ENCODE measurements around the gene CPT1A.

The CPT1A gene

GRCh38 chr11:68762481-68762880, 79.2 kb downstream of the CPT1A start:
- DNase-seq (ENCODE audit: low read depth in 2 of 2, low spot score in 1 of 2), result no peak

DNA sequence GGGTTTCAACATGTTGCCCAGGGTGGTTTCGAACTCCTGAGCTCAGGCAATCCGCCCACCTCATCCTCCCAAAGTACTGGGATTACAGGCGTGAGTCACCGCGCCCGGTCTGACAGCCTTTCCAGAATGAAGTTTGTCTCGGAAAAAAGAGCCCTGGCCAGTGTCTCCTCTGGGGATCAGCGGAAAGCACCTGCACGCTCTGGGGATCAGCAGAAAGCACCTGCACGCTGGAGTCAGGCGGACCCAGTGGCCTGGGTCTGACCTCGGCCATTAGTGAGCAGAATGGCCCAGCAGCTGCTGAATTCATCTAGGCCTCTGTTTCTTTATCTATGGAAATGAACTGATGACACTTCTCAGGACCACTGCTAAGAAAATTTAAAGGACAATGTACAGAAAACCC, 79.9 kb downstream of the CPT1A start:
- DNase-seq (ENCODE audit: low read depth in 2 of 2, low spot score in 1 of 2), result no peak

DNA sequence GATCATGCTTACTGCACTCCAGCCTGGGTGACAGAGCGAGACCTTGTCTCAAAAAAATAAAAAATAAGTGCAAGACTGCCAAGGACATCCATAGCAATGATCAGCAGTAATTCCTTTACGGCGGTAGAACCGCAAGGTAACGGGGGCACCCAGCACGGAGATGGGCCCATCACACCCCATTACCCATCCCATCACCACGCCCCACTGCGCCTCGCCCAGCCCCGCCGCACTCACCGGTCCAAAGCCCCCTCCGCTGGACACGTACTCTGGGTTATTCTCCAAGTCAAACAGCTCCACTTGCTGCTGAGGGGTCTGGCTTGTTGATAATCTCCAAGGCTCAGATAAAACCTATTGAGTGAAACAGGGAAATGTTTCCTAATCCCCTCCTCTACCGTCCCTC, 81.7 kb downstream of the CPT1A start:
- DNase-seq (ENCODE audit: low read depth in 2 of 2, low spot score in 1 of 2), result no peak

GRCh38 chr11:68757711-68758110, 84.0 kb downstream of the CPT1A start:
- DNase-seq (ENCODE audit: low read depth in 2 of 2, low spot score in 1 of 2), result no peak

DNA sequence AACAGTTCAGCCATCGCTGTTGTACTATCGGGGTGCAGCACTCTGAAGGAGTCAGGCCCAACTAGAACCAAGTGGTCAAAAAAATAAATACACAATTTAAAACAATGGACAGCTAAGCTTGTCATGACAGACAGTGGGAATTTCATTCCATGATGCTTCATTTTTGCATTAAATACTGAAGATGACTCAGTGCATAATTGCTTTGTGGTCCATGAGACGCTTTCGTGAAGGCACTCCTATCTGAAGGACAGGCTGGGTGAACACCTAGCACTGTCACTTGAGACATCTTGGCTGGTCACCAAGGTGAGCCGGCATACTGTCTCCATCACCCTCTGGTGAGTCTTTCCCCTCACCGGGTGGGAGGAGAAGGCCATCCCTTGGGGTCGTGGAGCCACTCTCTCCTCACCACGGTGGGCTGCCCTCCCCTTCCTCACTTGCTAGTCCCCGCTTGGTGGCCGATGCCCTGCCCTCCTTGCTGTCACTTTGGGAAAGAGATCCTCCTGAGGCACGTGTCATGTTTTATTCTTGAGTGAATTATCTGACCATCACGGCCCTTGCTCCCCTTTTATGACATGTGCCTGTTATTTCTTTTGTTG, 85.4 kb downstream of the CPT1A start:
- no peak for DNase-seq (ENCODE audit: low read depth in 2 of 2, low spot score in 1 of 2)

GRCh38 chr11:68753300-68753699, 88.4 kb downstream of the CPT1A start:
- DNase-seq (ENCODE audit: low read depth in 2 of 2, low spot score in 1 of 2), result no peak

DNA sequence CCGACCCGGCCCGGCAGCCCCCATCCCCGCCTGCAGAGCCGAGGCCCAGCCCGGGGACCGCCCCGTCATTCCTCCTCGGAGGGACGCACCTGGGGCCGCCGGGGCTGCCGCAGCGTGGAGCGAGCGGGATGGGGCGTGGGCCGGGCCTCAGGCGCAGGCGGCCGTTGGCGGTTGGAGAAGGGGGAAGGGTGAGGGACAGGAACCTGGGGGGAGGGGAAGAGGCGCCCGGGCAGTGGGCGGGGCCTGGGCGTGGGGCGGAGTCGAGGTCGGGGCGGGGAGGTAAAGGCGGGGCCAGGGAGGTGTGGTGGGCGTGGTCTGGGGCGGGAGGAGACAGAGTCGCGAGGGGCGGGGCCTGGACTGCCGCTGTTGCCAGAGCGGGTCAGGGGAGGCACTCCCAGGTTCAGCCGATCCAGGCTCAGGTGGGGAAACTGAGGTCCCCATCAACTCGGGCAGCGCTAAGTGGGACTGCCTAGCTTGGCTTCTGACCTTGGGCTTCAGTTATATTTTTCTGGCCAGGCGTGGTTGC, 90.3 kb downstream of the CPT1A start, which contains the start of gene TESMIN:
TSS of gene TESMIN (minus strand) at position 190 of the 526 bp plus-strand sequence. CDS start 860 bp downstream, outside the sequence.
- peak; percentile 87 to 93 for DNase-seq (ENCODE audit: low read depth in 2 of 2, low spot score in 1 of 2)

GRCh38 chr11:68751004-68751325, 90.8 kb downstream of the CPT1A start:
- no peak for DNase-seq (ENCODE audit: low read depth in 2 of 2, low spot score in 1 of 2)

- DNase-seq (ENCODE audit: low read depth in 2 of 2, low spot score in 1 of 2), result no peak
These were observed 91.3 kb downstream of the CPT1A start for GRCh38 chr11:68750195-68751003.

DNA sequence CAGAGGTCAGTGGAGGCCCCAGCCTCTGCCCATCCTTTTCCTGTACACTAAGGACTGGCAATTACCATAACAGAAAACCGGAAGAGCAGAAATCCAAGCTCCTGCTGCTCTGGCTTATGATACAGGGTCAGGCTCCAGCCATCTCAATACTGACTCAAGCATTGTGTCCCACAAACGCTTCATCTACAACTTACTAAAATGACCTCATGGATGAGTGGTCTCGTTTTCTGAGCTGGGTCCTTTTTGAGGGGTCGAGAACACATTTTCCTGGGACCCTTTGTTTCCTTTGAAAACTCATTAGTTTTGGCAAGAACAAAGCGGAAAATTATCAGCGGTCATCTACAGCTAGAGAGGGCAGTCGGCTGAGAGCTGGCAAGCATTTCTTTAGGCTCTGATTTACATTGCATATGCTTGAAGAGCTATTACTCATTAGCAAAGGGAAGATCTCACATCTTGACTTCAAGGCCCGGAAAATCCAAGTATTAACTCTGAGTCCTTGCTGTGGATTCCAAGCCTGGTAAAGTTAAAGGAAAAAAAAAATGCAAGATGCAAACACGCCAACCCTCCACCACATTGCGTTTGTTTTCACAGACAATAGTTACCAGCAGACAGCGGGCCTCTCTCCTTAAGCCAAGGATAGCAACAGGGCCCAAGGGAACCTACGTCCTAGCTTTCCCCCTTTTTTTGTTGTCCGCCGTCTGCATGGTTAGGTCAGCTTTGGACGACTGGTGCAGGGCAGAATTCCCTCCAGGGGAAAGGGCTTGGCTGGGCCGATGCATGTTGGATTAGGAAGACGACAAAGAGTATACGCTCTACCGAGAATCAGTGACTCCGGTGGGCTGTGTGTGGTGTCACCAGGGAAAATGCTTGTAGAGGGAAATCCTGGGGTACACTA, 92.2 kb downstream of the CPT1A start:
- DNase-seq (ENCODE audit: low read depth in 2 of 2, low spot score in 1 of 2), result no peak

GRCh38 chr11:68748061-68748460, 93.7 kb downstream of the CPT1A start:
- DNase-seq (ENCODE audit: low read depth in 2 of 2, low spot score in 1 of 2), result no peak

DNA sequence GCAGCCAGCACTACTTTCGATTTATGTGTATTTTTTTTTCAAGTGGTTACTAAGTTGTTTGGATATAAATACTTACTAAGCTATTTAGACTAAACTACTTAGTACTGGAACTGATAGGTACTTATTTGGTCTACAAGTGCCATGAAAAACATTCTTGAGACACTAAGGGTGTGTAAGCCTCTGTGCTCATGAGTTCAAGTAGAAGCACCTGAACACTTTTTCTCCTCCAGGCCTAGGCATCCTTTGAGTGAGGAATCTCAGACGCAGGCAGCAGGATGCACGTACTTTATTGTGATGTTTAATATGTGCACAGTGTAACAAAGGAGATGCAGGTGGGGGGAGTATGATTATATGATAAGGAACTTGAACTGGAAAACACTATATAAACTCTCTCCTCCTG, 98.2 kb downstream of the CPT1A start:
- DNase-seq (ENCODE audit: low read depth in 2 of 2, low spot score in 1 of 2), result no peak

DNA sequence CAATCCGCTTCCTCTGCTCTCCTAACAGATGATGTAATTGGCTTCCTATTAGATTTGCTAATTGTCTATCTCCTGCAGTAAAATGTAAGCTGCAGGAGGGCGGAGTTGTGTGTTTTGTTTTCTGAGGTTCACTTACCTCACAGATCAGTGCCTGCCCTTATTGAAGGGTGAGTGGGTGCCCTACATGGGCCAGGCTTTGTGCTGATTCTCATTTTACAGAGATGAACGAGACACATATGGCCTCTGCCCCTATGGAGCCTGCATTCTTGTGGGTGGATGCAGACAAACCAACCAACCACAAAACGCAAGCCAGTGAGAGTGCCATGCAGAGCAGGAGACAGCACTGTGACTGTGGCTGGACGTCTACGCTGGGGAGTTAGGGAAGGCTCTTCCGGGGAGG, 100.3 kb downstream of the CPT1A start:
- DNase-seq (ENCODE audit: low read depth in 2 of 2, low spot score in 1 of 2), result no peak

- DNase-seq (ENCODE audit: low read depth in 2 of 2, low spot score in 1 of 2), result no peak
These were observed 106.1 kb downstream of the CPT1A start for GRCh38 chr11:68735646-68736045.

- DNase-seq (ENCODE audit: low read depth in 2 of 2, low spot score in 1 of 2), result no peak
These were observed 106.6 kb downstream of the CPT1A start for GRCh38 chr11:68735125-68735524.

DNA sequence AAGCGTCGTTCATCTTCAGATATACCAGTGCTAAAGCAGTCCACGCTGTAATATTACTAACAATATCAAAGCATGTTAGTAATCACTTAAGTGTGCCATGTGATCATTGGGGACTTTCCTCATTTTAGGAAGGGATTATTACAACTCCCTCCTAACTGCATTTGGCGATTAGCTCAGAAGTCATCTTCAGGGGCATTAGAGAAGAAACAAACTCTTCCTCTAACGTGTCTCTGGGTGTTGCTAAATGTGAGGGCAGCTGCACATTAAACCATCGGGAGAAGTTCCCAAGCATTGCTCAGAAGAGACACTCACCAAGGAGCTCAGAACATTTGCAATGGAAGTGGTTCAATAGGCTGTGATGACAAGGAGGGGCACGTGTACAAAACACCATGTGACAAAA, 107.6 kb downstream of the CPT1A start:
- no peak for DNase-seq (ENCODE audit: low read depth in 2 of 2, low spot score in 1 of 2)

- DNase-seq (ENCODE audit: low read depth in 2 of 2, low spot score in 1 of 2), result no peak
These were observed 113.9 kb downstream of the CPT1A start for GRCh38 chr11:68727783-68728182.

- DNase-seq (ENCODE audit: low read depth in 2 of 2, low spot score in 1 of 2), result no peak
These were observed 117.4 kb downstream of the CPT1A start for GRCh38 chr11:68724293-68724692.

DNA sequence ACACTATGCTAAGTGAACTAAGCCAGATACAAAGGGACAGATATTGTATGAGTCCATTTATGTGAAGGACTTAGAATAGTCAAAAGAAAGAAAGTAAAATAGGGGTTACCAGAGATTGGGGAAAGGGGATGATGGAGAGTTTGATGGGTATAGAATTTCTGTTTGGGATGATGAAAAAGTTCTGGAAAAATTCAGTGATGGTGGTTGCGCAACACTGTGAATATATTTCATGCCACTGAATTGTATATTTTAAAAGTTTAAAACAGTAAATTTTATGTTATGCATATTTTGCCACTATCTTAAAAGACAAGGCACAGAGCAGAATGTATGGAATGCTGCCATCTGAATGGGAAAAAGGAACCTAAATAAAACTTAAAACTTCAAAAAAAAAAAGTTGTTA, 119.6 kb downstream of the CPT1A start:
- no peak for DNase-seq (ENCODE audit: low read depth in 2 of 2, low spot score in 1 of 2)

DNA sequence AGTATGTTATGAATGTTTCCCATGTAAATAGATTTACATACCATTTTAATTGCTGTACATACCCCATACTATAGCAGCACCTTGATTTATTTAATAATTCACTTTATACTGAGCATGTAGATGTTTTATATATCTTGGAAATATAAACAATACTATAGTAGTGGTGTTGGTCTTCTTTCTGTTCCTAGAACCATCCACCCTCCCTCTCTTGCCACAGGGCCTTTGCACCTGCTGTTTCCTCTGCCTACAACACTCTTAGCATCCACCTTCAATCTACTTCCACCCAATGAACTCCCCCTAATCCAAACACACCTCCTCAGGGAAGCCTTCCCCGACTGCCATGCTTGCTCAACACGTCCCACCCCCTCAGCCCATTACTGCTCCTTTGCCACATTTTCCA, 120.6 kb downstream of the CPT1A start:
- no peak for DNase-seq (ENCODE audit: low read depth in 2 of 2, low spot score in 1 of 2)

DNA sequence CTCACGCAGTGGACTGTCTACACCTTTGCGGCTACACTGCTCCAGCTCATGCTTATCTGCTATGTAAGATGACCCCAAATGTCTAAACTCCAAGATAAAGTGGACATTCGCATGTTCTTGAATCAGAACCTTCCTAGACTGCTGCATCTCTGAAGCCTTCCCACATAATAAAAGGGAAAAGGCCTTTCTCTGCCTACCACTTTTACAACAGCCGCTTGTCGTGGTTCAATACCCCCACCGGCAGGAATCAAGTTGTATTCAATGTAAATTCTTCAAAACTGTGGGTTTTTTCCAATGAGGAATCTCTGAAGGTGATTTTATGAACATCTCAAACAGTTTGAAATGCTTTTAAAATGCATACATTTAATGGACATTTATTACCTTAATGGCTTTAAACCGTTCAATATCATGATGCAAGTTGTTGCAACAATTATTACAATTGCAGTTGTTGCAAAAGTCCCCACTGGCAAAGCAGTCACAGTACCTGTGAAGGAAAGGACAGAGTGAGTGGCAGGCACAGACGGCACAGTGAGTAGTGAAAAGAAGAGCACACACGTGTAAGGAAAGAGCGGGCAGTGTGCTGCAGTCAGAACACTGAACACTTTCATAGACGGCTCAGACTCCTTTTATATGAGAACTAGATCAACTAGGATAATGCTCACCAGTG, 126.1 kb downstream of the CPT1A start:
- DNase-seq (ENCODE audit: low read depth in 2 of 2, low spot score in 1 of 2), result no peak

Measured in stimulated activated CD8-positive, alpha-beta memory T cell treated with anti-CD3 and anti-CD28 coated beads, Interleukin-4, amount 100 ng/mL, for 1 hour (primary cell).